Measurements from ENCODE around the gene PPP6R3.
"Not testable (repeated sequence)": the region's sequence is repeated elsewhere in the genome, so short reads cannot be mapped to it uniquely, and the experiment has no call there.

PPP6R3 gene

DNA sequence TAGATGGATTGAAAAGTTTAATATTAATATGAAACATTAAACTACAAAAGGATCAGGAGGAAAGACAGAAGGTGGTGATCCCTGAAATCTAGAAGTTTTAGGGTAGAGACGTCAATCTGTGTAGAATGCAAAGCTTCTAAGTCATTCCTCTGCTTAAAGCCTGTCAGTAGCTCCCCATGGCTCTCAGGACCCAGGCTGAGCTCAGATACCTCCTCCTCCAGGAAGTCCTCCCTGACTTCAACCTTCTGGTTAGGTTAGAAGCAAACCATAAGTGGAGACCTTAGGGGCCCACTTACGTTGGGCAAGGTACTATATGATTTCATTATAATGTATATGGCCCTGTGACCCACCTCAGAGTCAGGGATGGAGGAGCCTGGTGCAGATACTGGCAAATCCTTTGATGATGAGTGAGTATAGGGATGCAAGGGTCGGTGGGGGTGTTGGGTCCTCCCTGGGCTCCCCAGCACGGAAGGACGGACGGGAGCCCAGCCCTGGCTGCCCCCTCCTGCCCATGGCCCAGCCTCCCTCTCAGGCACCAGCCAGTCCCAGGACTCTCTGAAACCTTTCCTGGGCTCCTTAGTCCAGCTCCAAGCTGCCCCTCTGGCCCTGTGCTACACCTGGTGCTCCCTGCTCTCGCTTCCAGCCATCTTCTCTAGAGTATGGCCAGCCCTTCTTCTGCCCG is 3.2 kb upstream of the PPP6R3 start:
- no peak for DNase-seq (ENCODE audit: low spot score)

DNA sequence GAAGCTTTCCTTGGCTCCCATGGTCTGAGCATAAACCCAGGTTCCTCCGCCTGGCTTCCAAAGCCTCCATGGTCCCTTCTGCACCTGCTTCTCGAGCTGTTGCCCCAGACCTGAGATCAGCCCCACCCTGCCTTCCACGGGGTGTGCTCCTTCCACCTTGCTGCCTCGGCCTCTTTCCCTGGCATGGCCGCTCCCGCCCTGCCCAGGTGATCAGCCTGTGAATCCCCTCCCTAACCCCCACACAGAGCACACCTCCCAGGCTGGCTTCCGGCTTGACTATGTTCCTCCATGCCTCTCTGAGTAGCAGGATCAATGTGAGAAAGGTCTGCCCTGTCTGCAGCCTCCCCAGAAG is 2.7 kb upstream of the PPP6R3 start:
- no peak for DNase-seq (ENCODE audit: low spot score)

DNA sequence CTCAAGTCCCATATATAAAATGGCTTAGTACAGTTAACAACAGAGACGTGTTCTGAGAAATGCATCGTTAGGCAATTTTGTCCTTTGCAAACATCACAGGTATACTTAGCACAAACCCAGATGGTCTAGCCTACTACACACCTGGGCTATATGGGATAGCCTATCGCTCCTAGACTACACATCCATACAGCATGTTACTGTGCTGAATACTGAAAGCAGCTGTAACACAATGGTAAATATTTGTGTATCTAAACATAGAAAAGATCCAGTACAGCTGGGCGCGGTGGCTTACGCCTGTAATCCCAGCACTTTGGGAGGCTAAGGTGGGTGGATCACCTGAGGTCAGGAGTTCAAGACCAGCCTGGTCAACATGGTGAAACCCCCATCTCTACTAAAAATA is 2.2 kb upstream of the PPP6R3 start:
- not testable (repeated sequence) for DNase-seq (ENCODE audit: low spot score)

DNA sequence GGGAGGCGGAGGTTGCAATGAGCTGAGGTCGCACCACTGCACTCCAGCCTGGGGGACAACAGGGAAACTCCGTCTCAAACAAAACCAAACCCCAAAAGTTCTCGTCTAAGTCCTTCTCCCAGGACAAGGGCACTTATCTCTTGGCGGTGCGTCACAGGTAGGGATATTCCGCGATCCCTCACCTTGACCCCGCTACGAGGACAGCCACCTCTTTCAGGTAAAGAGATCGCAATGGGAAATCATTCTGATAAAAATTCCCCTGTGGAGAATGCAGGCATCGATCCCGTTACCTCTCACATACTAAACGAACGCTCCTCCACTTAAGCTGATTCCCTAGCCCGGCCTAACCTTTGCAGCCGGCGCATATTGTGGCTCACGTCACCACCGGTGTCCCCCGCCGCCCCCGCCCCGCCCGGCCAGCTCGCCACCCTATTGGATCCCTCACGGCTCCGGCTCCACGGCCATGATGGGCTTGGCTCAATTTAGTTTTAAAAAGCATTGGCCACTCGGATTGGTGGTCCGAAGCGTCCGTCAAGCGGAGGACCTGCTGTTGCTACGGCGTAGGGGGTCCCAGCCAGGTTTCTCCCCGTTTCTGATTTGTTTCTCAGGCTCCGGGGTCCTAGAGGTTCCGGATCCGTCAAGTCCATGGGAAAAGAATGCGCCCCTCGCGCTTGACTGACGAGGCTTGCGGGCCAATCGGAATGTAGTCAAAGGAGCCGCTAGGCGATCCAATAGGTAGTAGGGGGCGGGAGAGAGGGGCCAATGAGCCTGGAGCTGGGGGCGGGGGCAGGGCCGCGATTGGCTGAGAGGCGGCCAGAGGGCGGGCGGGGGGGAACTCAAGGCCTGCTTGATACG is 439 bp upstream of the PPP6R3 start:
- DNase-seq (ENCODE audit: low spot score), result peak; percentile 97

DNA sequence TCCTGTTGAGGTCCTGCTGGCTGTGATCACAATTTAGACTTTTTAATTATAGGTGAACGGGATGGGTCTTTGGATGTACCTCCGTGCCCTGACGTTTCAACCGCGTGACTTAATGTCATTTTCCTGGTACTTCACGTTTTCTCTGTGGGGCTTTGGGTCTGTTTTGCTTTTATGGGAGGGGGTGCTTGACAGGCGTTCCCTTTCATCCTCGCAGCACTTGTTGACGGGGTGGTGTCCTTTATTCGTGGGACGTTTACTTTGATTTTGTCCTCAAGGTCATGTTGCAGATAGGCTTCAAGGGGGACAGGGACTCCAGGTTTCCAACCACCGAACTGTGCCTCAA is 994 bp downstream of the PPP6R3 start:
- DNase-seq (ENCODE audit: low spot score), result no peak

DNA sequence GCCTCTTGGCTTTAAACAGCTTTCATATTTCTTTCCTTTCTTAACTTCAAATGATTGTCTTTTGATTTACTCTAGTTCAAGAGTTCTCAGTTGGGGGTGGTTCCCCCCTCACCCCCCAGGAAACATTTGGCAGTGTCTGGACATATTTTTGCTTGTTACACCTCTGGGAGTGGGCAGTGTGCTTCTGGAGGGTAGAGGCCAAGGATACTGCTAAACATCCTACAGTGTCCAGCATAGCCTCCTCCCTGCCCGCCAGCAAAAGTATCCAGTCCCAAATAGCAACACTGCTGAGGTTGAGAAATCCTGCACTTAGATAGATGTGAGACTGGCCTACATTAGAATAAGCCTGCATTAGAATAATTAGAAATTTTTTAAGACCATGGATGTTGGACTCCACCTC is 3.2 kb downstream of the PPP6R3 start:
- DNase-seq (ENCODE audit: low spot score), result no peak

DNA sequence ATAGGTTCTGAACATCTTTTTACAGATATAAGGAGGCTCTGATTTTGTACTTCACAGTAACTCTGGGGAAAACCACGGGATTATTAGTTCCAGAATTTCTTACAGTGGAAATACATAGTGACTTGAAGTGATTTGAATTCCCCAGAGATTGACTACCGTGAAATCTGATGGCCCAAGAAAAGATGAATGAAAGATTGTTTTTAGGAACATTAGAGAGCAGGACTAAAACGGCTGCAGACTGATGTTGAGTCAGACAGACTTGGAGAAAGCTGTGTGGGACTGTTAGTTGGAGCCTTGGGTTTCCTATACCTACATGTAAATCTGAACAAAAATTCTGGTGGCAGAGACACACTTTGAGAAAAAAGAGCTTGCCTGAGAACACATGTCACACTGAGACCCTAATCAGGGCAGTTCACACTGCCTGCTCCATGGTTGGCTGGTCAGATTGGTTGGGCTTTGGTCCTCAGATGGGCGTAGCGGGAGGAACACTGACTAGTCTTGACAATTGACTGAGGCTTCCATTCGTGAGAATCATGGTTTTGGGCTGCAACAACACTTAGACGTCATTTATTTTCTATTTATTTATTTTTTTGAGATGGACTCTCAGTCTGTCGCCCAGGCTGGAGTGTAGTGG is 6.8 kb downstream of the PPP6R3 start:
- no peak for DNase-seq (ENCODE audit: low spot score)

DNA sequence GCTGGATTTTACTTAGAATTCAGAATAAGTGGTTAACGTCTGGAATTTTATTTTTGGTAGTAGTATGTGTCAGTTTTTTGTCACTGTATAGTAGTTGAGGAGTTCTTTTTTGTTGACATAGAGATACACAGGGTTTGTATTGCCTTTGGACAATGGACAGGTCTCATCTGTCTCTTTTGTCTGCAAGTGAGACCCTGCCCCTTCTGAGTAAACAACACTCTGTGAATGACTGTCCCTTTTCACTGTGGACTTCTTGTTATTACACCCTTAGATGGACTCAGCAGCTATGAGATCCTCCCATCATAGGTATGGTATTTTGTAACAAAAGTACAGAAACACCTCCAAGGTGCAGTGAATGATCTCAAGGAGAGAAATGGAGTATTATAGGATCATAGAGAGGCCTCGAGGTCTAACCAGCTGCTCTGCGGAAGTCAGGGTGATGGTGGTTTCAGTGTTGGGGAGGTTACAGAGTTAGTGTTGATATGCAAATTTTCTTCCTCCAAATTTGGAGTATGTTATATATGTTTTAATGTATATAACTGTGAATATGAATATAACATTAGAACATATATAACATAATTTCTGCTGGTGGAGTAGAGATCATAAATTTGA is 7.8 kb downstream of the PPP6R3 start:
- no peak for DNase-seq (ENCODE audit: low spot score)

DNA sequence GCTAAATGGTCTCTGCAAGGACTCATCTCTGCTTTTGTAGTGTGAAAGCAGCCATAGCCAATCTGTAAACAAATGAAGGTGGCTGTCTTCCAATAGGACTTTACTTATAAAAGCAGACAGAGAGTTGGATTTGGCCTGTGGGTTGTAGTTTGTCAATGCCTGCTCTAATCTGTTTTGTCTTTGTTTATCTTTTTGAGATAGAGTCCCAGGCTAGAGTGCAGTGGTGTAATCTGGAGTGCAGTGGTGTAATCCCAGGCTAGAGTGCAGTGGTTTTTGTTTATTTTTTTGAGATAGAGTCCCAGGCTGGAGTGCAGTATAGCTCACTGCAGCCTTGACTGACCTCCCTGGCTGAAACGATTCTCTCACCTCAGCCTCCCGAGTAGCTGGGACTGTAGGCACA is 8.6 kb downstream of the PPP6R3 start:
- no peak for DNase-seq (ENCODE audit: low spot score)

DNA sequence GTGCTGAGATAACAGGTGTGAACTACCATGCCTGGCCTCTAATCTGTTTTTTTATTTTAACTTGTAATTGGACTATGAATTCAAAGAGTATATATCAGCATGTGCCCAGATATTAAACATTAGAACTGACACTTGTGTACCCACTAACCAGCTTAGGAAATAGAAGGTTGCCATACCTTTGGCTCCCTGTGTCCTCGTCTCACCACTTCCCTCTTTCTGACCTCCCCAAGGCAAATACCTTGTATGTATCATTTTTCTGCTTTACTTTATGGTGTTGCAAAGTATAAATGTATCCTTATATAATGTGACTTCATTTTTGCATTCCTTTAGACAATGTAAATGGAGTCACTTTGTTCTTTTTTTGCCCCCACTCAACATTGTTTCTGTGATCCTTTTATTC is 9.1 kb downstream of the PPP6R3 start:
- no peak for DNase-seq (ENCODE audit: low spot score)

DNA sequence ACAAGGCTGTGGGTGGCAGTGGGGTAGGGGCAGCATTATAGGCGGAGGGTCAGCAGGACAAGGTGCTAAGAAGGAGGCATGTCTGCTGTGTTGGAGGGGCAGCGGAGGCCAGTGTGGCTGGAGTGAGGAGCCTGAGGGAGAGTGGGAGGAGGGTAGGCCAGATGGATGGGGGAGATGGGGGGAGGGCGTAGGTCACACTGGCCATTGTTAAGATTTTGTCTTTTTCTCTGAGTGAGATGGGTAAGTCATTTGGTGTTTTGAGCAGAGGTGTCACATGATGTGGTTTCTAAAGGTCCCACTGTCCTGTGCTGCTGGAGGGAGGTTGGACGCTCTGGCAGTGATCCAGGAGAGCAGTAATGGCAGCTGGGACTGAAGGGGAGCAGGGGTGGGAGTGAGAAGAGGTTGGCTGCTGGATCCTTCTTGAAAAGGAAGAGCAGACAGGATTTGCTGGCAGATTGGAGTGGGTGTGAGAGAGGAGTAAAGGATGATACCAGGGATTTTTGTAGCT is 9.8 kb downstream of the PPP6R3 start:
- DNase-seq (ENCODE audit: low spot score), result no peak

DNA sequence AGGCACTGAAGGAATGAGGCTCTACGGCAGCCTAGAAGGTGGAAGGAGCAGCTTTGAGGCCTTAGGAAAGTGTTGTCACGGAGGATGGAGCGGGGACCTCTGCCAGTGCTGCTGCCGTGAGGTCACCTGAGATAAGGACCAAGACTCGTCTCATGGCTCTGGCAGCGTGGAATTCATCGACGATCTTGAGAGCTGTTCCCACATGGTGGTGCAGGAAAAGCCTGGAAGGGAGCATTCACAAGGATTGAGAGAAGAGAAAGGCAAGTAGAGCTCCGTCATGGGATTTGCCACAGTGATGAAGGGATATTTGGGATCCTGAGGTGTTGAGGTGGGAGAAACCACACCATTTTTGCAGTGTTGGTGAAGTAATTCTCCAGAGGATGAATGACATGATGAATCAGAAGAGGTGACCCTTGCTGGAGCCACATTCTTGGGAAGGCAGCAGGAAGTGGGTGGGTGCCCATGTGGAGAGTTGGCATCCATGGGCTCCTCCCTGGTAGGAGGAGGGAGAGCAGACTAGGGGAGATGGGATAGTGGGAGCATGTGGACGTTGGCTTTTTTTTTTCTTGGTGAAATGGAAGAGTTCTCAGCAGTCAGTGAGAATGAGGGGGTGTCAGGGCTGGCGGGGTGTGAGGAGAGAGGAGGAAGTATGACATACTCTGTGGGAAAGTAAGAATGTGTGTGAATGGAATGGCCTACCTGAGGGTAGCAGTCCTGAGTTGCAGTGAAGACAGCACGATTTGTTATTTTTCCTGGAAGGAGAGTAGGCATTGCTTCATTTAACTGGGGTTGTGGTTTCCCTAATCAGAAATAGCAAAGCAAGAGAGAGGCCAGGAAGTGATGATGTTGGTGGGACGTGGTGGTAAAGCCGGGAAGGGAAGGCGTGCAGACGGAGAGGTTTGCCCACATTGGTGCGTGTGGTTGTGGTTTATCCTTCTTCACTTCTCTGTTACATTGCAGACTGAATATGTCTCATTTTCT is 11.1 kb downstream of the PPP6R3 start:
- DNase-seq (ENCODE audit: low spot score), result no peak

DNA sequence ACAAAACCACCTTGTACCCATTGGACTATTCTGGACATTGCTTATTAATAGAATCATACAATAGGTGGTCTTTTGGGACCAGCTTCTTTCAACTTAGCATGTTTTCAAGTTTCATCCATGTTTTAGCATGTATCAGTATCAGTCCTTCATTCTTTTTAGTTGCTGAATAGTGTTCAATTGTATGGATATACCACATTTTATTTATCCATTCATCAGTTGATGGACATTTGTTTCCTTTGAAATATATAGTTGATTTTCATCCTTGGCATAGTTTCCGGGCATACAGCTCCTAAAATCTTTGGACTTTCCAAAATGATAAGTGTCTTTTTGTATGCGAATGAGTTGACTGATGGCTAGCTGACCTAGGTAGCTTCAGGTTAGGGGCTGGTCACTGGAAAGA is 12.2 kb downstream of the PPP6R3 start:
- DNase-seq (ENCODE audit: low spot score), result no peak

DNA sequence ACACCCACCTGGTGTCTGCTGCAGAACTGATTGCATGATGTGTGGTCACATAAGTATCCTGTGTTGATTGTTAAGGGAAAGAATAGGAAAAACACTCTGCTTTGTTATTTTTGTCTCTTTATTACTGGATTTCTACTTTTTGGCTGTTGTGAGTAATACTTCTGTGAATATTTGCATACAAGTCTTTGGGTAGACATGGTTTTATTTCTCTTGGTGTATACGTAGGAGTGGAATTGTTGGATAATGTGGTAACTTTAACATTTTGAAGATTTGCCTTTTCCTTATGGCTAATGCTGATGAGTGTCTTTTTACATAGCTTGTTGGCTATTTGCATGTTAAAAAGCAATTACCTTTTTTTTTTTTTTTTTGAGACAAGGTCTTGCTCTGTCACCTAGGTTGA is 13.1 kb downstream of the PPP6R3 start:
- DNase-seq (ENCODE audit: low spot score), result no peak

DNA sequence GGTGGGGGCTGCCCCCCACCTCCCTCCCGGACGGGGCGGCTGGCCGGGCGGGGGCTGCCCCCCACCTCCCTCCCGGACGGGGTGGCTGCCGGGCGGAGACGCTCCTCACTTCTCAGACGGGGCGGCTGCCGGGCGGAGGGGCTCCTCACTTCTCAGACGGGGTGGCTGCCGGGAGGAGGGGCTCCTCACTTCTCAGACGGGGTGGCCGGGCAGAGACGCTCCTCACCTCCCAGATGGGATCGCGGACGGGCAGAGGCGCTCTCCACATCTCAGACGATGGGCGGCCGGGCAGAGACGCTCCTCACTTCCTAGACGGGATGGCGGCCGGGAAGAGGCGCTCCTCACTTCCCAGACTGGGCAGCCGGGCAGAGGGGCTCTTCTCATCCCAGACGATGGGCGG is 15.1 kb downstream of the PPP6R3 start:
- not testable (repeated sequence) for DNase-seq (ENCODE audit: low spot score)

DNA sequence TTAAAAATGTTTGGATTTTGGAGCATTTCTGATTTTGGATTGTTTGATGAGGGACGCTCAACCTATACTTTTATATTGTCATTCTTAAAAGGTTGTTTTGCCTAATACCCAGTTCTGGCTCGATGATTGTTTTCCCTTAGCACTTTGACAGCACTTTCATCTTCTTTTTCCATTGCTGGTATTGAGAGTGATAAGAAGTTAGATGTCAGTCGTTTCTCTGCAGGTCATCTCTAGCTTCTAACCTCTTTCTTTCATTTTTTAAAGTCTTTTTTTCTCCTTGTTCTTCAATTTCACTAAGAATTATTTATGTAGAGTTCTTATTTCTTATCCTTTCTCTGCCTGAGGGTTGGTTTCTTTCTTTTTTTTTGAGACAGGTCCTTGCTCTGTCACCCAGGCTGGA is 18.8 kb downstream of the PPP6R3 start:
- no peak for DNase-seq (ENCODE audit: low spot score)

DNA sequence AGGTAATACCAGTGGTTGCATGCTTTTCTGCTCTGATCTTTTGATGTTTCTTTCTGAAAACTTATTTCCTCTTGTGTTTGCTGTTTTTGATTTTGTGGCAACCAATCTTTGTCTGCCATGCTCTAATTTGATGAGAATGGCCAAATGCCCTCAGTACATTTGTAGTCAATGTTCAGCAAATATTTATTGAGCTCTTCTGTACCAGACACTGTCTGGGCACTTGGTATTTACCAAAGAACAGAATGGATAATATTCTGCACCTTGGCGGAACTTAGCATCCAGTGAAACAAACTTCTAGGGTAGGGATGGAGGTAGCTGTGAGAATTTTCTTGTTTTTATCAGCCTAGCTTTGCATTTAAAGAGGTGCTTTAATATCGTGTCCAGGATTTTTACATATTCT is 19.6 kb downstream of the PPP6R3 start:
- DNase-seq (ENCODE audit: low spot score), result no peak

DNA sequence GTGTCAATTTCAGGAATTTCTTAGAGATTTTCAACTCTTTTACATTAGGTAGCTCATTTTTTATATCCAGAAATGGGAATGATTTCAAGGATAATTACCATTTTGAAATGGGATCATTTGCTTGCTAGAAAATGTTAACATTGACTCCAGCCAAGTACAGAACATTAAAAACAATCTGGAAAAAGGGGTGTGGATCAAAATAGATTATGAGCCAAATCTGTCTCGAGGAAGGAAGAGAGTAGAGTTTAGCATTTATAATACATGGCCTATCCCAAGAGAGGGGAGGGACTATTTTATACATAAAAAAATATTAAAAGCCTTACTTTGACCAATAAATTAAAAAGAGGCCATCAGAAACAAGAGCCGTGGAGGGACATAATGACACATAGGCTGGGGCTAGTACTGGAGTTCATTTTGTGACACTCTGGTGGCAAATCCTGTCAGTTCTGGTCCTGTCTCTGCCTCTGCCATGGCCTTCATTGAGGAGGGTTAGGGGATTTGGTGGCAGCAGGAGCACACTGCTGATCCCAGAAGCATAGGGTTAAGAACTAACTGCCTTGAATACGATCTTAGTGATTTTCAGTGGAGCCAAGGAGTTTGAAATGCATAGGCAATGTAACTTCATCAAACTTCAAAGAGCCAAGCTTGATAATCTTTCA is 20.4 kb downstream of the PPP6R3 start:
- DNase-seq (ENCODE audit: low spot score), result no peak

DNA sequence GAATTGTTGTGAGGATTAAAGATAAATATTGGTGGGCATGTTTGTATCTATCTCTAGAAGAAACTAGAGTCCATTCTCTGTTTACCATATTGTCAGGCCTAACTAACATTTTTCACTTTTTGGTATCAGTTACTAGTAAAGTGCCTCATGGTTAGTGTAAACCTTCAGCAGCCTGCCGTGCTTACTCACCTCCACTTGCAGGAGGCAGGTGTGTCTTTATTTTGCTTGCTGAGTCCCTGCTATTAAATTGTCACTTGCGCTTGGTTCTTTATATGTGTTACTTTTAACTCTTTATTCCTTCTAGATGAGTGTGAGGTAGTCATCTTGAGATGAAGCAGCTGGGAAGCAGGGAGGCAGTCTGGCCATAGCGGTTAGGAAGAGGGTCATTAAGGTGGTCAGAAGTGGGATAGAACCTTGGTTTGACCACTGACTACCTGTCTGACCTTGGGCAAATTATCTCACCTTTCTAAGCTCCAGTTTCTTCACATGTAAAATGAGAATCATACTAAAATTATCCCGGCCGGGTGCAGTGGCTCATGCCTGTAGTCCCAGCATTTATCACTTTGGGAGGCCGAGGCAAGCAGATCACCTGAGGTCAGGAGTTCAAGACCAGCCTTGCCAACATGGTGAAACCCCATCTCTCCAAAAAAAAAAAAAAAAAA is 21.2 kb downstream of the PPP6R3 start:
- DNase-seq (ENCODE audit: low spot score), result no peak

DNA sequence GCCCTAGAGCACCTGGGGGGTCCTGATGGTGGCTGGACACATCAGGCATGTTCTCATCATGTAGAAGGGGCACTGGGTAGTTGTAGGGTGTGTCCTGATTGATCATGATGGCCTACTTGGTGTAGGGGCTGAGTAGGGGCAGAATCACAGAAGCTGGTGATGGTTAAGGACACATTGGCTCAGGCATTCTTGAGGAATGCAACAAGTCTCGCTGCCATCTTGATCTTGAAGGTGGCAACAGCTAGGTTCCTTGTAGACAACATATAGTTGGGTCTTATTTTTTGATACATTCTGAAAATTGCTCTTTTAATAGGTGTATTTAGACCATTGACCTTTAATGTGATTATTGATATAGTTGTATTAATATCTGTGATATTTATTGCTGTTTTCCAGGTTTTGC is 28.1 kb downstream of the PPP6R3 start:
- DNase-seq (ENCODE audit: low spot score), result no peak
